Activated CD4-positive, alpha-beta T cell treated with anti-CD3 and anti-CD28 coated beads, Interleukin-2, Interleukin-4, amounts not matched to agents 100 ng/mL and 50 ng/mL, durations not matched to agents 16 hours and 8 hours (primary cell): ENCODE measurements around the gene EBI3.
"Not testable (repeated sequence)": the region's sequence is repeated elsewhere in the genome, so short reads cannot be mapped to it uniquely, and the experiment has no call there.

Source experiments
- DNase-seq: peaks from one replicate; pipeline ENCODE4 v3.0.0-alpha.2; 2020; ENCODE audit warnings: low spot score

The EBI3 gene

DNA sequence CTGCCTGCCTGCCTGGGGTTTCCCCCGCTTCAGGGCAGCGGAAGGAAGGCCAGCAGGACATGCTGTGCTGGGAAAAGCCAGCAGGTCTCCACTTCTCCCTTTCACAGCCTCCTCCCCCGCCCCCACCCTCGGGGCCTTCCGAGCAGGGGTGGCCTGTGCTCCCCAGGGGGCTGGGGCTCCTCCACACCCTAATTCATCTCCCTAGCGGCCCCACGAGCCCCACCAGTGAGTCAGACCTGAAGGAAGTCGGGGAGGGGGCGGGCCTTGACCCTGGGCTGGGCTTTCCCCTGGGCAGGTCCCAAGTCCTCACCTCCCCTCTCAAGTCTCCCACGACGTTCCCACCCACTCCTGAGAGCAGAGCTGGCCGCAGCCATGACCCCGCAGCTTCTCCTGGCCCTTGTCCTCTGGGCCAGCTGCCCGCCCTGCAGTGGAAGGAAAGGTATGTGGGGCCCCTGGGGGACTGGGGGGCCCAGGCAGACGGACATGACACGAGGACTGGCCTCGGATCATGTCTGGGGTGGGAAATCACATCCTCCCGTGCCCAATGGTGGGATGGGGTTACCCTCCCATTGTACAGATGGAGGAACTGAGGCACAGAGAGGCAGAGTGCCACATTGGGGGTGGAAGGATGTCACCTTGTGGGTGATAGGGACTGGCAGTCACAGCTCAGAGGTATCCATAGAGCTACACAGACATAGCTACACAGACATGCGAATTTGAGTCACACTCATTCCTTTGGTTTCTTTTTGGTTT lies at the start of gene EBI3:
TSS of gene EBI3 (plus strand) at position 345 of the 753 bp plus-strand sequence. CDS start at position 373, 28 bp downstream.
- peak; percentile 59 for DNase-seq

DNA sequence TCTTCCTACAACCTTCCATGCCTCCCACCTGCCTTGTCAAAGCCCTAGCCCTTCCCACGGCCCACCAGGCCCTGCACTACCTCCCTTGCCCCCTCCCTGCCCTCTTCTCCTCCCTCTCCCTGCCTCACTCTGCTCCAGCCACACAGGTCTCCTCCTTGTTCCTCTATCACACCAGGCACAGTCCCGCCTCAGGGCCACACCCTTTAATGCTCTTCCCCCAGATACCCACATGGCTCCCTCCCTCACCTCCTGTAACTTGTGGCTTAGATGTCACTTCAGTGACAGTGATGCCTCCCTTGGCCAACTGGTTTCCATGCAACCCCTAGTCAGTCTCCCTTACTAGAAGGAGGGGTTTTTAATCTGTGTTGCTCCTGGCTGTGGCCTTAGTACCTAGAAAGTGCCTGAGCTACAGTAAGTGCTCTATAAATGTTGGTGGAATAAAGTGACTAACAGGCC lies 48.2 kb upstream of the EBI3 start:
- DNase-seq, result no peak

DNA sequence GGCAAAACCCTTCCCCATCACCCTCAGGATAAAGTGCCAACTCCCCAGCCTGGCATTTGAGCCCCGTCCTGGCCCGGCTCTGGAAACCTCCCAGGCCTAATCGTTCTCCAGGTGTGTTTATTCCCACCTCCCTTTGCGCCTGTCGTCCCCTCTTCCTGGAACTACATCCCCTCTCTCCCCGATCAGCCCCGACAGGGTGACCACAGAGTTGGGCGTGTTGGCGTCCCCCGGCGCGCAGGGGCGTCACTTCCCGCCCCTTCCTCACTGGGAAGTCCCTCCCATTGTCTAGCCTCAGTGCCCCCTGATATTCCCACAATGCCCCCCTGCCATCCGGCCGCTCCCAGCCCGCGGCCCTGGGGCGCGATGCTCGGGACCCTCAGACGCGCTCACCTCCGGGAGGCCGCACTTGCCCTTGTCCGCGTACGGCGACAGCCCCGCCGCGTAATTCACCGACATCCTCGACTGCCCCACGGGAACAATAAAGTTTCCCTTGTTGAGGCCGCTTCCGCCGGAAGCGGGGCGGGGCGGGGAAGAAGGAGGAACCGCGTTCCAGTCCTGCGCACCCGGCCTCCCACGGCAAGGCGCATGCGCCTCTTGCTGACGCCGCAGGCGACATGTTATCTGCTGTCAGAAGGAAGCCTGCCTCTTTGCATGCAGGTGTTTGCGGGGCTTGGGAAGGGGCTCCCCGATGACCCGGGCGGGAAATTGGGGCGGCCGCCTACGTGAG lies 47.1 kb upstream of the EBI3 start, which contains the start of the genes ANKRD24 and SIRT6:
TSS of gene ANKRD24 (plus strand) at position 606 of the 727 bp plus-strand sequence. CDS start 3,737 bp downstream, outside the sequence.
TSS of gene SIRT6 (minus strand) at position 480 of the 727 bp plus-strand sequence. CDS start at position 456, 24 bp downstream.
- peak; percentile 96 for DNase-seq

DNA sequence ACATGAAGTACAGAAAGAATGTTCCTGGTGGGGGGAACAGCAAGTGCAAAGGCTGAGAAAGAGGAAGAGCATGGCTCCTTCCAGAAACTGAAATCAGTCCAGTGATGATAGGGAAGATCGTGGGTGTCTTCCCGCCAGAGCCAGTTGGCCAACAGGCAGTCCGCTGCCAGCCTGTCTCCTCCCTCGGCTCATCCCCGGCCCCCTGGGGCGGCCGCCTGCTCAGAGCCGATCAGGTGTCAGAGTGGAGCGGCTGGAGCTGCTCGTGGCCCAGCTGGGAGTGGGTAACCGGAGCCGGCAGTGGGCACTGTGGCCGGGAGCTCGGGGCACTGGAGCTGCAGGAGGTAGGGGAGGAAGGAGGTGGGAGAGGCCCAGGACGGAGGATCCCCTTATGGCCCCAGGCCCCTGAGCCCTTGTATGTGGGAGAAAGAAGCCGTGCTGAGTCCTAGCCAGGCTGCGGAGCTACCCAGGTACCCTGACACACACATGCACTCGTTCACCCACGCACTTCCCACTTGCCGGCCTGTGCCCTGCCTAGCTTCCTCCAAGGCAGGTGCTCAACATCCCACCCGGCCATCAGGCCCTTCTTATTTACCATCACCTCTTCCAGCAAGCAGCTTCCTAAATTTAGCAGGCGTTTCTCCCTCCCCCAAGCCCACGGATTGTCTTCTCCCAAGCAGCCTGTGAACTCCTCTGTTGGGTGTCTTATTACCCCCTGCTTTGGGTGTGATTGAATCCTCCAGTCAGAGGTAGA lies 45.2 kb upstream of the EBI3 start:
- DNase-seq, result no peak

DNA sequence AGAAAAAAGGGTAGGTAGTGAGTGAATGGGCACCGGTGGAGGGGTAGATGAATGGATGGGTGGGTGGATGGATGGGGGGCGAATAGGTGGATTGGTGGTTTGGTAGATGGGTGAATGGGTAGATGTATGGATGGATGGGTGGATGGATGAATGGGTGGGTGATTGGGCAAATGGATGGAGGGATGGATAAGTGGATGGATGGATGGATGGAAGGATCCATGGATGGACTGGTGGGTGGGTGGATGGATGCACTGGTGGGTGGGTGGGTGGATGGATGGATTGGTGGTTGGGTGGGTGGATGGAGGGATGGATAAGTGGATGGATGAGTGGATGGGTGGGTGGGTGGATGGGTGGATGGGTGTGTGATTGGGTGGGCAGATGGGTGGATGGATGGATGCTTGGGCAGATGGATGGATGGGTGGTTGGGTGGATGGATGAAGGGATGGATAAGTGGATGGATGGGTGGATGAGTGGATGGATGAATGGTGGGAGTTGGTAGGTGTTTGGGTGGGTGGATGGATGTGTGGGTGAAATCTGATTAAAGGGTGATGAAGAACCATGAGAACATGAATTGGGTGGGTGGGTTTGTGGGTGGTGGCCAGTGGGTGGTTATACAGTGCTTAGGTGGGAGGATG lies 44.5 kb upstream of the EBI3 start:
- DNase-seq, result no peak

DNA sequence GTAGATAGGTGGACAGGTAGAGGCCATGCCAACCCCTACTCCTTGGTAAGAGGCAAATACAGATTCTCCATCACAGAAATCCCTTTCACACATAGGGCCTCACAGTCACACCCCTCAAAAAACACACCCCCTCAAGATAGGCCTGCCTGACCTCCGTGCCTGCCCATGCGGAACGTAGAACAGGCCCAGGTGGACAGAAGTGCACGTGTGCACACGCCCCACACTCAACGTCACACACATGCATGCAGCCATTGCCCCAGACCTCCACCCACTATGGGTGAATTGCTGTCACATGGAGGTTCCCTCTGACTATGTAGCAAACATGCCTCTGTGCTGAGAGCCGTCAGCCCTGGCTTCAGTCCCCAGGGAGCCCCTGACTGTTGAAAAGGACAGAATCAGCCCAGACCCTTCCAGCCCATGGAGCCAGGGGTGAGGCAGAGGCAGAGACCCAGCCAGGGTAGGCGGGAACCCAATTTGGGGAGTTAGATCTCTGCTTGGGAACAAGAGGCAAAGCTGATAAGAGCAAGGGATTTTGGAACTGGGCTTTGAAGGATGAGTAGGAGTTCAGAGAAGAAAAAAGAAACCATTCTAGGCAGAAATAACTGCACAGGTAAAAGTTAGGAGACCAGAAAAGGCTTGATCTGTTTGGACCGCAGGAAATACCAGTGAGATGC lies 43.8 kb upstream of the EBI3 start:
- no peak for DNase-seq

DNA sequence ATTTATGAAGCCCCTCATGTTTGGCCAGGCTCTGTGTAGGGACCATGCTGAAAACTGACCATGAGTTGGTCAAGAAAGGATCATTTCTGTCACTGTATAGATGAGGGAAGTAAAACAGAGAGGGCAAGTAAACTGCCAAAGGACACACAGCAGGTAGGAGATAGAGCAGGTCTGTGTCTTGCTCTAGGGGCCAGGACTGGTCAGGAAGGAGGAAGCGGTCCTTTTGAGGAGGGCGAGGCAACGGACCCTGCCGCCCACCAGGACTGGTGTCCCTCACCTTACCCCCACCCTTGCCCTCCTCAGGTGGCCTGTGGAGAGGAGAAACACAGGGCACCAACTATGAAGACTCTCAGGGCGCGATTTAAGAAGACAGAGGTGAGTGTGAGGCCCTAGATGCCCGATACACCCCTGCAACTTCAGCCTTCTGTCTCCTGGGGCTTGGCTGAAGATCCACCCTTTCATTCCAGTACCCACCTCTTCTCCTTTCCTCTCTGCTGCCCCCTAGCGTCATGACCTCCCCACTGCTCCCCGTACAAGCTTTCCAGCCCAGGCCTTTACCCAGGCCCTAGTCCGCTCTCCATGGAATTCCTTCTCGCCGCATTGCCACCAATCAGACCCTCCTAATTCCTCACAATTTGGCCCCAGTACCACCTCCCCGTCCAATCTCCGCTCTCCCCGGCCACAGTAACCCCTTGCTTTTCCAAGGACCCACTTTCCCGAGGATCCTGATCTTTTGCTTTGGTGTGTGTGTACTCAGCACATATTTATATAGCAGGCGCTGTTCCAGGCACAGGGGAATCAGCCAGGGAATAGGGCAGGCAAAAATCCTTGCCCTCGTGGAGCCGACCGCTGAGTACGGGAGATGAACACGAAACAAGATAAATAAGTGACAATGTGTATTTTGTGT lies 43.0 kb upstream of the EBI3 start:
- peak; percentile 80 for DNase-seq

DNA sequence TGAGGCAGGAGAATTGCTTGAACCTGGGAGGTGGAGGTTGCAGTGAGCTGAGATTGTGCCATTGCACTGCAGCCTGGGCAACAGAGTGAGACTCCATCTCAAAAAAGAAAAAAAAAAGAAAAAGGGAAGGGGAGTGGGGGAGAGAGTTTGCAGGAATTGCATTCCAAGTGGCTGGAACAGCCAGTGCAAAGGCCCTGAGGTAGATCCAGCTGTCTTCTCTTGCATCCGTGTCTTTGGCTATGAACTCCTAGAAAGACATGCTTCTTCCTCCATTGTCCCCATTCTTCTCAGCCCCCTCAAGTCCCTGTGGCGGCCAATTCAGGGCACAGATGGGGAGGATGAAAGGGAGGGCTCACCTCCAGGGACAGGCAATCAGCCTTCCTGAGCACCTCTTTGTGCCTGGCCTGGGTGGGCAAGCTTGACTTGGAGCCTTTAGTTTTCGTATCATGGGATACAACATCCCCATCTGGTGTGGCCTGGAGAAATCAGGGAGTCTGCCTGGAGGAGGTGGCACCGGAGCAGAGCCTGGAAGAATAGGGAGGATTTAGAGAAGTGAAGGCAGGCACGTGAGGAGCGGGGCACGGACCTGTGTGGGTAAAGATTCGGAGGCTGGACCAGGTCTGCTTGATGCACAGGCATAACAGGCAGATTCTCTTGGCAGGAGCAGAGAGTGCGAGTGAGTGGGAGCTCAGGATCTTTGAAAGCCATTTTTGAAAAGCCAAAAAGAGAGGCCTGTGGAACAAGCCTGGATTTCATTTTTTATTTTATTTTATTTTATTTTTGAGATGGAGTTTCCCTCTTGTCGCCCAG lies 41.8 kb upstream of the EBI3 start:
- DNase-seq, result no peak

DNA sequence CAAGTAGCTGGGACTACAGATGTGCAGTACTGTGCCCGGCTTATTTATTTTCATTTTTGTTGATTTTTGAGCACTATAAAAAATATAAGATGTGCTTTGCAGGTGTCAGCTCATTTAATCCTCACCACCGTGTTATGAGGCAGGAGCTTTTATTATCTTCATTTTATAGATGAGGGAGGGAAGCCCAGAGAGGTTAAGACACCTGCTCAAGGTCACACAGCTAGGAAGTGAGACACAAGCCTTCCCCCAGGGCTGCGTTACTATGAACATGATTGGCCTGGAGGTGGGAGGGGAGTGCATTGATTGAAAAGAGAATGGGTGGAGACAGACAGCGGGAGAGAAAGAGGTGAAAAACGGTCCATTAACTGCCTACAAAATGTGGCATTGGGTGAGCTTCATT lies 39.7 kb upstream of the EBI3 start:
- DNase-seq, result no peak

DNA sequence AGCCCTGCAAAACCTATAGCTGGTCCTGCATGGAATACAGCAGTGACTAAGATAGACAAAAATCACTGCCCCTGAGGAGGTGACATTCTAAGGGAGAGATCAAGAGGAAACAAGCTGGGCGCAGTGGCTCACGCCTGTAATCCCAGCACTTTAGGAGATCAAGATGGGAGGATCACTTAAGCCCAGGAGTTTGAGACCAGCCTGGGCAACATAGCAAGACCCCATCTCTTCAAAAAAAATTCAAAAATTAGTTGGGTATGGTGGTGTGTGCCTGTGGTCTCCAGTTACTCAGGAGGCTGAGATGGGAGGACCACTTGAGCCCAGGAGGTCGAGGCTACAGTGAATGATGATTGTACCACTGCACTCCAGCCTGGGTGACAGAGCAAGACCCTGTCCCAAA lies 36.8 kb upstream of the EBI3 start:
- DNase-seq, result not testable (repeated sequence)

DNA sequence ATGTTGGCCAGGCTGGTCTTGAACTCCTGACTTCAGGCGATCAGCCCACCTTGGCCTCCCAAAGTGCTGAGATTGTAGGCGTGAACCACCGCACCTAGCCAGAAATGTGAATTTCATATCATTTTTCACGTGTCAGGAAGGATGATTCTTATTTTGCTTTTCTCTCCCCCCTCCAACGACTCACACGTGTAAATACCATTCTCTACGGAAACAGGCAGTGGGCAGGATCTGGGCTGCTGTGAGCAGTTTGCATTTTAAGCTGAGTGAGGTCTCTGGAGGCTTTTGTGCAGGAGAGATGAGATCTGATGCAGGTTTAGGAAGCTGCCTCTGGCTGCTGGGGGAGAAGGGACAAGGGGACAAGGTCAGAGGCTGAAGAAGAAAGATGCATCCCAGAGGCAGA lies 35.0 kb upstream of the EBI3 start:
- DNase-seq, result no peak

DNA sequence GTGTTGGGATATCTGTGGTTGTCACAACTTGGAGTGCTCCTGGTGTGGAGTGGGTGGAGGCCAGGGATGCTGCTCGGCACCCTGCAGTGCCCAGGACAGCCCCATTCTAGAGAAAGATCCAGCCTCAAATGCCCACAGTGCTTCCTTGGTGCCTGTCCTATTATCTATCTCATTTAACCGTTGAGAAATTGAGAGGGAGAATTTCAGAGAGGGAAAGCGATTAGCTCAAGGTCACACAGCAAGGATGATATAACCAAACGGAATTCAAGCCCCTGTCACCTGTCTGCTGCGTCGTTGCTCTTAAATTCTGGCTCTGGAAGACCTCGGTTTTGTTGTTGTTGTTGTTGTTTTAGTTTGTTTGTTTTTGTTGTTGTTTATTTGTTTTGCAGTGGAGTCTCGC lies 33.3 kb upstream of the EBI3 start:
- no peak for DNase-seq

DNA sequence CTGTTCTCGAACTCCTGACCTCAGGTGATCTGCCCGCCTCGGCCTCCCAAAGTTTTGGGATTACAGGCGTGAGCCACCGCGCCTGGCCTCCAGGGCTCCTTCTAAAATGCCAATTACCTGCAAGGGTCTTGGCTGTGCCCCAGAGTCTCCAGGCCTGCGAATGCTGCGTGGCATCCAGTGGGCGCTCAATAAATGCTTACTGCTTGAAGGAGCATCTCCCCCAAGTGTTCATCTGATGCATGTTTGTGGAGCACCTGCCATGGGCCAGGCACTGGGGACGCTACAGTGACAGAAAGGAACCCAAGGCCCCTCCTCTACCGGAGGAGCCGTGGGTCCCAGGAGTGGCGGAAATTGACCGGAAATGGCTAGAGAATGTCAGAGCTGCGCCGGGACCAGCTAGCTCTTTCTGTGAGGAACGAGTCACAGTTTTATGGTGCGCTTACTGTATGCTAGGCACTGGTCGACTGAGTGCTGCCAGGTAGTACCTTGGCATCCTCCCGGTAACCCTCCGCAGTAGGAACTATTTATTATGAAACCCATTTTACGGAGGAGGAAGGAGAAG lies 32.7 kb upstream of the EBI3 start:
- no peak for DNase-seq

DNA sequence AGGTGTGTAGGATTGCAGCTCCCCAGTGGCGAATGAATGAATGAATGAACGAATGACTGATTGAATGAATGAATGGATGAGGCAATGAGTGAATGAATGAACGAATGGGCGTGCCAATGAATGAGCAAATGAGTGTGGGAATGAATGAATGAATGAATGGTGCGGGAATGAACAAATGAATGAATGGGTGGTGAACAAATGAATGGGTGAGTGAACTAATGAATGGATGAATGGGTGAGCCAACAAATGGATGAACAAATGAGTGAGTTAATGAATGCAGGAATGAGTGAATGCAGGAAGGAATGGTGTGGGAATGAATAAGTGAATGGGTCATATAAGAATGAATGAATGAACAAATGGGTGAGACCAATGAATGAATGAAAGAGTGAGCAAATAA lies 32.1 kb upstream of the EBI3 start:
- DNase-seq, result no peak

DNA sequence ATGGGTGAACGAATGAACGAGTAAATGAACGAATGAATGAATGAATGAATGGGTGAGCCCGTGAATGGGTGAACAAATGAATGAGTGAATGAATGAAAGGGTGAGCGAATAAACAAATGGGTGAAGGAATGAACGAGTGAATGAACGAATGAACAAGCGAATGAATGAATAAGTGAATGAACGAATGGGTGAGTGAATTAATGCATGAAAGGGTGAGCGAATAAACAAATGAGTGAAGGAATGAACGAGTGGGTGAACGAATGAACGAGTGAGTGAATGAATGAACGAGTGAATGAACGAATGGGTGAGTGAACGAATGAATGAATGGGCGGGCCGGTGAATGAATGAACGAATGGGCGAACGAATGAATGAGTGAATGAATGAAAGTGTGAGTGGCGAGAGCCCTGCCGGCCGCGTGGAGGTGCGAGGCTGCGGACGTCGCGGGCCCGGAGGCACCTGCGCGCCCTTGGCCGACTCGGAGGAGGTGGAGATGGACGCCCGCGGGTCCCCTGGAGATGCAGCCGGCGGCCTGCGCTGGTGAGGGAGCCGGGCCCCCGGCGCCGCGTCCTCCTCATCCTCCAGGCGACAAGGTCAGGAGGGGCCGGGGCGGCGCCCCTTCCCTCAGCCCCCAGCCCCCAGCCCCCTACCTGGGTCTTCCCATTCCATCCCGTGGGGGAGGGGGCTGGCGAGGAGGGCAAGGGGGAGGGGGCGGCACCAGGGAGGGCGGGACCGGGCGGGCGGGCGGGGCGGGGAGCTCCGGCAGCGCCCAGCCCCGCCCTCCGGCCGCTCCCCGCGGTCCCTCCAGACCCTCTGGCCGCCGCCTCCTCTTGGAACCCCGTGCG lies 31.5 kb upstream of the EBI3 start:
- no peak for DNase-seq

DNA sequence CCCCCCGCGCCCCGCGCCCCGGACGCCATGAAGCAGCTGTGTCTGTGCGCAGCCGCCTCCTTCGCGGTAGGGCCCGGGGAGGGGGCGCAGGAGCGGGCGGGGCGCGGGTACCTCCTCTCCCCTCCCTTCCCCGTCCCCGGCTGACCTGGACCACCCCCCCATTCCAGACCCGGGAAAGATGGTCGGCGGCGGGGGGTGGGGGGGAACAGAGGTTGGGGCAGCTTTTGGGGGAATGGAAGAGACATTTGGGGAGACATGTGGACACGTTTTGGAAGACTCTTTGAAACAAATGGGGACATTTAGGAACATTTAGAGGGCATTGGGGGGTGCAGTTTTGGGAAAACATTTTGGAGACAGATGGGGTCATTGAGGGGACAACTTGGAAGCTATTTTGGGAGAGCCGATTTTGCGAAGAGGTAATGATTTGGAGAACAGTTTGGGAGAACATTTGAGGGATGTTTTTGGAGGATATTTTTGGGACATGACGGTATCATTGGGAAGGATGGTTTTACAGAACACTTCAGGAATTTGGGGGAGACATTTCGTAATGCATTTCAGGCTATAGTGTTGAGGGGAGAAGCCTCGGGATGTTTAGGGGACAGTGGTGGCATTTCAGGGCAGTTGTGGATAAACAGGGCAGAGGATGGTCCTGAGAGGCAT lies 30.7 kb upstream of the EBI3 start:
- DNase-seq, result no peak

DNA sequence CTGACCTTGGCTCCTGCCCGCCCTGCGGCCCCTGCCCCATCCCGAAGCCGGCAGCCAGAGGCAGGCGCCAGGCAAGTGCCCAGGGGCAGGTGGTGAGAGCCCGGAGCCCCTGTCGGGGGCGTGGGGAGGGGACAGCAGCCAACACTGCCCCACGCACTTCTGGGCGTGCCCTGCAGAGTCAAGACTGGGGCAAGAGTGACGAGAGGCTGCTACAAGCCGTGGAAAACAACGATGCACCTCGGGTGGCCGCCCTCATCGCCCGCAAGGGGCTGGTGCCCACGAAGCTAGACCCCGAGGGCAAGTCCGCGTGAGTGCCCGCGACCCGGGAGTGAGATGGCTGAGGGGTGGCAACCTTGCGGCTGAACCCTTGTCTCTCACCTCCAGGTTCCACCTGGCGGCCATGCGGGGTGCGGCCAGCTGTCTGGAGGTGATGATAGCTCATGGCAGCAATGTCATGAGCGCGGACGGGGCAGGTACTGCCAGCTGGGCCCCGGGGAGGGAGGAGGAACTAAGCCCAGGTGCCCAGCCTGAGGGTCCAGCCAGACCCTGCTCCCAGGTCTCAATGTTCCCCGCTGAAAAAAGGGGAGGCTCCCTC lies 29.5 kb upstream of the EBI3 start:
- DNase-seq, result no peak
